ENCODE measurements around the gene AWAT2.

The AWAT2 gene

GRCh38 chrX:69996113-69996468, 53.6 kb downstream of the AWAT2 start:
- no peaks in the 10 kb centered on the region for H3K36me3 ChIP-seq (ENCODE audit: control insufficient read depth, insufficient read depth, low read length)
- TF ChIP-seq CTCF (IDR thresholded peaks at IDR 0.05; ENCODE audit: insufficient read depth, low read length, poor library complexity, severe bottlenecking): no peak

GRCh38 chrX:69995362-69996112, 54.2 kb downstream of the AWAT2 start:
- no peaks in the 10 kb centered on the region for H3K36me3 ChIP-seq (ENCODE audit: control insufficient read depth, insufficient read depth, low read length)
- no peak overlapping the region for H3K4me3 ChIP-seq (replicated peaks; ENCODE audit: low read depth, low read length)
- no peaks in the 10 kb centered on the region for H3K27me3 ChIP-seq (replicated peaks; ENCODE audit: control insufficient read depth, insufficient read depth, low read length)
- TF ChIP-seq CTCF (IDR thresholded peaks at IDR 0.05; ENCODE audit: insufficient read depth, low read length, poor library complexity, severe bottlenecking): no peak
- DNase-seq (ENCODE audit: extremely low read depth, insufficient read length): no peak

More at GRCh38 chrX:69996113-69996468, 53.6 kb downstream of the AWAT2 start:
- no peak for DNase-seq (ENCODE audit: extremely low read depth, insufficient read length)
- Histone ChIP-seq H3K4me3 (replicated peaks; ENCODE audit: low read depth, low read length) (no peak overlapping the region), H3K27me3 (replicated peaks; ENCODE audit: control insufficient read depth, insufficient read depth, low read length) (no peaks in the 10 kb centered on the region)

GRCh38 chrX:69993494-69993893, 56.2 kb downstream of the AWAT2 start:
- Histone ChIP-seq H3K4me3 (replicated peaks; ENCODE audit: low read depth, low read length) (no peak overlapping the region), H3K36me3 (ENCODE audit: control insufficient read depth, insufficient read depth, low read length) (no peaks in the 10 kb centered on the region), H3K27me3 (replicated peaks; ENCODE audit: control insufficient read depth, insufficient read depth, low read length) (no peaks in the 10 kb centered on the region)
- no peak for TF ChIP-seq CTCF (IDR thresholded peaks at IDR 0.05; ENCODE audit: insufficient read depth, low read length, poor library complexity, severe bottlenecking)
- no peak for DNase-seq (ENCODE audit: extremely low read depth, insufficient read length)

GRCh38 chrX:69991685-69992084, 58.1 kb downstream of the AWAT2 start:
- no peak for TF ChIP-seq CTCF (IDR thresholded peaks at IDR 0.05; ENCODE audit: insufficient read depth, low read length, poor library complexity, severe bottlenecking)
- no peak overlapping the region for H3K4me3 ChIP-seq (replicated peaks; ENCODE audit: low read depth, low read length)
- no peak for DNase-seq (ENCODE audit: extremely low read depth, insufficient read length)
- H3K36me3 ChIP-seq (ENCODE audit: control insufficient read depth, insufficient read depth, low read length): no peaks in the 10 kb centered on the region
- H3K27me3 ChIP-seq (replicated peaks; ENCODE audit: control insufficient read depth, insufficient read depth, low read length): no peaks in the 10 kb centered on the region

Measured in GM06990 (cell line).